Lower leg skin (tissue), 4 donors: Measurements from ENCODE around the gene DOCK9. TPM values are rescaled to one million over a fixed set of nuclear protein-coding genes. Genes with fewer than 3 reads are reported as not detected.
A peak's percentile ranks its signal among the peaks of the same experiment; 100 is the strongest.

Experiments
- DNase-seq, 2 donors: peaks; one replicate each; pipeline ENCODE4 v3.0.0-alpha.2; 2019; ENCODE audit warnings: low spot score in 2 of 2
- H3K4me3 ChIP-seq: fragments of 200-600 bp; sonication (generic); 2 replicates; pipeline ENCODE4 v1.5.1; 2017; ENCODE audit warnings: mild to moderate bottlenecking, low read depth; ENCODE audit not compliant: poor library complexity, severe bottlenecking
- POLR2A ChIP-seq, 2 donors: fragments of 450-650 bp; IDR thresholded peaks; one replicate each; pipeline ENCODE4 v1.6.1; 2016 to 2017; ENCODE audit warnings: antibody characterized with exemption in 2 of 2, mild to moderate bottlenecking in 1 of 2, moderate library complexity in 1 of 2
- WGBS, 2 donors: methylation state at CpG; one replicate each; pipeline ENCODE4 v1.1.5; 2018; 5-methylcytosine and 5-hydroxymethylcytosine counted together
- intact Hi-C: fragments of 100-400 bp; cut with DNase I; formaldehyde crosslinking; loops from one replicate; pipeline ENCODE4 v1.15.0; 2023; ENCODE audit warnings: low total_unique reads
- total RNA-seq, 4 donors: library from RNA; depleted of rRNA; stranded (reverse); fragments of >200 nt; gene quantifications; one replicate each; pipeline ENCODE4 v1.1.0, GENCODE V29; 2016
- TF ChIP-seq, protein P1 (sequence below), 3 donors: fragments of 450-650 bp; IDR thresholded peaks; one replicate each; pipeline ENCODE4 v1.5.1; 2016; ENCODE audit warnings: antibody characterized with exemption in 3 of 3, mild to moderate bottlenecking in 3 of 3, moderate library complexity in 2 of 3

DOCK9 gene
- total RNA-seq, 4 donors from 2014 or later = 189 to 292 (median 271) TPM

DNA sequence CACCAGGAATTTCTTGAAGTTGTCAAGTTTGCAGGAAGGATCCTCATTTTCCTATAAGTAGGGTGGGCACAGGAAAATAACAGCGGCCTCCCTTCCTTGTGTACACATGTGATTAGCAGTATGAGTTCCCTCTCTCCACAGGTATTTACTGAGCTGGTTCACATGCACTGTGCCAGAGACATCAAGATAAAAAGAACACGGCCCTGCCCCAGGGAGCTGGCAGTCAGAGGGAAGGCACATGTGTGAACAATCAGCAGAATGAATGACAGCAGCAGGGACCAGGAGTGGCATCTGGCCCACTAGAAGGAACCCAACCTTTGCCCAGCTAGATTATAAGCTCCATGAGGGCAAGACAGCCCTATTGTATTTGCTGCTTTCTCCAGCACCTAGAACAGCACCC, 13.9 kb downstream of the DOCK9 start:
- DNase-seq = no peak
- H3K4me3 ChIP-seq = no peak overlapping the region
- intact Hi-C loops = no loop called here
- TF ChIP-seq, protein P1, sequence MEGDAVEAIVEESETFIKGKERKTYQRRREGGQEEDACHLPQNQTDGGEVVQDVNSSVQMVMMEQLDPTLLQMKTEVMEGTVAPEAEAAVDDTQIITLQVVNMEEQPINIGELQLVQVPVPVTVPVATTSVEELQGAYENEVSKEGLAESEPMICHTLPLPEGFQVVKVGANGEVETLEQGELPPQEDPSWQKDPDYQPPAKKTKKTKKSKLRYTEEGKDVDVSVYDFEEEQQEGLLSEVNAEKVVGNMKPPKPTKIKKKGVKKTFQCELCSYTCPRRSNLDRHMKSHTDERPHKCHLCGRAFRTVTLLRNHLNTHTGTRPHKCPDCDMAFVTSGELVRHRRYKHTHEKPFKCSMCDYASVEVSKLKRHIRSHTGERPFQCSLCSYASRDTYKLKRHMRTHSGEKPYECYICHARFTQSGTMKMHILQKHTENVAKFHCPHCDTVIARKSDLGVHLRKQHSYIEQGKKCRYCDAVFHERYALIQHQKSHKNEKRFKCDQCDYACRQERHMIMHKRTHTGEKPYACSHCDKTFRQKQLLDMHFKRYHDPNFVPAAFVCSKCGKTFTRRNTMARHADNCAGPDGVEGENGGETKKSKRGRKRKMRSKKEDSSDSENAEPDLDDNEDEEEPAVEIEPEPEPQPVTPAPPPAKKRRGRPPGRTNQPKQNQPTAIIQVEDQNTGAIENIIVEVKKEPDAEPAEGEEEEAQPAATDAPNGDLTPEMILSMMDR (IDR thresholded peaks at IDR 0.05) = no peak
- TF ChIP-seq POLR2A (IDR thresholded peaks at IDR 0.05) = no peak
- WGBS, 2 donors = 43 to 44% methylated on average over 2 of the region's 2 CpGs

DNA sequence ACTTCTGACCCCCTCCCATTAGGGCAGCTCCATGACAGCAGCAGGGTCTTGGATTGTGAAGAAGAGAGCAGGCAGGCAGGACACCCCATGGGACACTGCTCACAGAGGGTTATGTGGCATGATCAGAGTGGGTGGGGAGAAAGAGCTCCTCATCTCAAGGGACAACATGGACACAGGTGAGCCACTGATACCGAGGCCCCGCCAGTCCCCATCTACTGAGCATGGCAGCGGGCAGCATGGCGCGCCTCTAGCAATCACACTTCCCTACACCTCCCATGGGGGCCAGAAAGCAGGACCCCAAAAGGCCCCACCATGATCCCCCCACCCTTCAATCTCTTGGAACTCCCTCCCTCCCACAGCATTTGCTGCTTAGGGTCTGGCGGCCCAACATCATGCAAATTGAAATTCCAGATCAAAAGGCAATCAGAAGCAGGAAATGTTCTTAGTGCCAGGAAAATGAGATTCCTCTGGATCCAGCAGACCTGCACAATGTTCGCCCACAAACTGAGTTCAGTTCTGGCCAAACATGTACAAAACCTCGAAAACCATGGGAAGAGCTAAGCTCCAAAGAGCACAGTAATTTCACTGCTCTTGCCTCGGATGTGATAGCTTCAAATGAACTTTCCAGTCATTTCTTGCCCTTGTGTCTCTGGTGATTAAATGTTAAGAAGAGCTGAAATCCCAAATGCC, 14.8 kb downstream of the DOCK9 start:
- peak in 1 of 2 donors; percentile 52 for DNase-seq
- H3K4me3 ChIP-seq = no peak overlapping the region
- intact Hi-C loops = no loop called here
- no peak for TF ChIP-seq POLR2A (IDR thresholded peaks at IDR 0.05)
- TF ChIP-seq, protein P1 (IDR thresholded peaks at IDR 0.05) = no peak
- 67 to 72% methylated on average over 9 of the region's 9 CpGs for WGBS, 2 donors

DNA sequence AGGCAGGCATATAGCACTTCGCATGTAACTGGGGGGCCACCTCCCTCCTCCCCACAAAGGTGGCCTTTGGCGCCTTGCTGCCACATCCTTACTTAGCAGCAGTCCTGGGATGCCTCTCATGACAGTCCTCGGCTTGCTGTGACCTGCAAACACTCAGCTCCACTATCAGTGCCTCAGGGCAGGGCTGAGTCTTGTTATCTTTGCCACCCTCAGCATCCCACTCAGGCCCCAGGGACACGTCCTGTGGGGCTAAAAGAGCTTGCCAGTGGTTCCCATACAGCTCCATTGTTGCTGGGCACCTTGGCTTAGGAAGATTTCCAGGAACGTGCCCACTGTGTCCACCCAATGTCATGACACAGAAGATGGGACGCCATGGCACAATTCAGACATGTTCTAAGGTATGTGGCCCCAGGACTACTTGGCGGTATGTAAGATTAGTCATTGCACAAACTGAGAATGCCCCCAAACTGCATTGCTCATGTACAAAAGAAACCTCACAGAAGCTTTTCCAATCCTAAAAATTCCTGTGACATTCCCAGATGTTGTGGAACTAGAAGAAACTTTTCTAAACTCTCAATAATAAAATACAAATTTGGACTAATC, 16.3 kb downstream of the DOCK9 start:
- TF ChIP-seq, protein P1 (IDR thresholded peaks at IDR 0.05) = no peak
- TF ChIP-seq POLR2A (IDR thresholded peaks at IDR 0.05) = no peak
- DNase-seq = peak in 1 of 2 donors; percentile 72
- 54 to 58% methylated on average over 6 to 7 of the region's 7 CpGs for WGBS, 2 donors
- intact Hi-C loops = no loop called here
- H3K4me3 ChIP-seq = no peak overlapping the region

DNA sequence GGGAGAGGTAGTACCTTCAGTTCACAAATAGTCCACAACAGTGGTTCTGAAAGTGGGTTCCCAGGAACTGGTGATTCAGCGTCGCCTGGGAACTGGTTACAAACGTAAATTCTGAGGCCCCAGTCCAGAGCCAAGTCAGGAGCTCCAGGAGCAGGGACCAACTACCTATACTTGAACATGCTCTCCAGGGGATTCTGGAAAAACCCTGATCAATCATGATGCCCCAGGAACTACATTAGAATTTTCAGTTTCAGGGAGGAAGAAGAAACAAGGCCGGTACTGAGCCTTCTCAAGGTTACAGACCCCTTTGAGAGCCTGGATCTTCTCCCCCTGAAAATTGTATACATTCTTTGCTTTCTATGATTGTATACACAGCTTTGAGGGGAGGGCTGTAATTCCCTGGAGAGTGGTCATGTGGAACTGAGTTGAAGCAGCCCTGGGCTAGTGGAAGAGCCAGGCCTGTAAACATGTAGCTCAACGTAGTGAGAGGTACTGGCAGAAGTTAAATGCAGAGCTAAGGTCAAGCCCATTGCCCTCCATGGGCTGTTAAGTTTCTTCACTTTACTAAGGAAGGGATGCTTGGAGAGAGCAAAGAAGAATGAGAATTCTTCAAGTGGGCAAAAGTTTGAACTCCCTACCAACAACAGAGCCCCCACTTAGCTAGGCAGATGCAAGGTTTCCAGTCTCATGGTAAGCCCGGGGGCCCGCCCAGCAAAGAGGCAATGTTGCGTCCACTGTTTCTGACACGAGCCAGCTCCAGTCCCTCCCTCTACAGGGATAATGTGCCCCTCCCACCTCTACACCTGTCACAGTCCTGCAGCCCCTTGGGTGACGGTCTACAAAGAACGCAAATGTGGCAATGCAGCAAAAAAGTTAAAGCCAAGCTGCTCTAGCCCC, 17.0 kb downstream of the DOCK9 start:
- 77 to 87% methylated on average over 11 of the region's 11 CpGs for WGBS, 2 donors
- no peak for TF ChIP-seq POLR2A (IDR thresholded peaks at IDR 0.05)
- TF ChIP-seq, protein P1 (IDR thresholded peaks at IDR 0.05) = no peak
- intact Hi-C loops = no loop called here
- no peak overlapping the region for H3K4me3 ChIP-seq
- peak in 1 of 2 donors; percentile 78 for DNase-seq

DNA sequence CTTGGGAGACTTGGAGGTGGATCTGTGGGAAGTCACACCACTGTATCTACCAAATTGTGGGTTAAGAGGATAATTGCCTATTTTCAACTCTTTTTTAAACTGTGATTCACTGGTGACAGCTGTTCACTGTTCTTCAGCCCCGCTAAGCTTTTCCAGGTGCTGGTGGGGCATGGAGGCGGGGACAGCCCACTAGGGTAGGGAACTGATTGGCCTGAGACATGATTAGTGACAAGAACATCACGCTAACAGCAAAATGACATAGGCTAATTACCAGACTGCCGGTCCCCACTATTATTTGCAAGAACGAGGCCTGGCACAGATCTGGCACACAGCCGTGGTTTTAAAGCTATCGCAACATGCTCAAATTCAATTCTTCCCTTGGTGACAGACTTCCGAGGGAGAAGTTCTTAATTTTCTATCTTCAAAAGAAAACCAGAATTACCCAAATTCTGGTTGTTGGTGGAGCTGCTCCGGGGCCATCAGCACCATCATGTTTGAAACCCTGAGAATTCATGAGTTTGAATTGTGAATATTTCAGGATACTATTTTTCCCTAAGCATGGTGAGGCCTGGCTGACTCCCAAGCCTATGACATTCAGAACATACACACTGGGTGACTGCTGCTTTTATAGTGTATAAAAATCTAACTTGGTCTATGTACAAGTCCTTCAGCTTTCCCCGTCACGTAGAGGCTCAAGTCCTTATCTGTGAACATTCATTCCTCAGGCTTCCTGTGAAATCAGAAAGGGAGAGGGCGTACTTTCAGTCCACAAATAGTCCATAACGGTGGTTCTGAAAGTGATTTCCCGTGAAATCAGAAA, 17.9 kb downstream of the DOCK9 start:
- TF ChIP-seq, protein P1 (IDR thresholded peaks at IDR 0.05) = no peak
- TF ChIP-seq POLR2A (IDR thresholded peaks at IDR 0.05) = no peak
- peak in 1 of 2 donors; percentile 54 for DNase-seq
- H3K4me3 ChIP-seq = no peak overlapping the region
- intact Hi-C loops = no loop called here
- WGBS, 2 donors = 77 to 81% methylated on average over 14 of the region's 14 CpGs
